ENCODE data around the gene DHX29. TPM values are rescaled to one million over a fixed set of nuclear protein-coding genes. Genes with fewer than 3 reads are reported as not detected.

Gene DHX29
- polyA plus RNA-seq, 3 donors: 42.0 to 48.9 (median 48.6) TPM

DNA sequence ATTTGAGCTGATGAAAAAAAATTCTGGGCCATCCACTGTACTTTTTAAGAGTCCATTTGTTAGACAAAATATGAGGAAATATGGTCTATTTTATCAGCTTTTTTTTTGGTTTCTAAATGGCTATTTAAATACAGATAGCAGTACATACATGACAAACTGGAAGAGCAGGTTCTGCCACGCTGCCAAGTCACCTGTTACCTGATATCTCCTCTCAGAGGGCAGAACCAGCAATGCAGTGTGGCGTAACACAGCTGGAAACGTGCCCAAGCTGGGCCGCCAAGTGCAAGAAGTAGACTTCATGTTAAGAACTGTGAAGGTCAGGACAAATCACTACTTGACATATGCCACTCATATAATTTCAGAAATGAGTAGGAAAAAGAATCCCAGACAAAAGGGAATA, 88.5 kb downstream of the DHX29 start:
- DNase-seq (ENCODE audit: low read depth in 3 of 3, low spot score in 2 of 3): no peak

DNA sequence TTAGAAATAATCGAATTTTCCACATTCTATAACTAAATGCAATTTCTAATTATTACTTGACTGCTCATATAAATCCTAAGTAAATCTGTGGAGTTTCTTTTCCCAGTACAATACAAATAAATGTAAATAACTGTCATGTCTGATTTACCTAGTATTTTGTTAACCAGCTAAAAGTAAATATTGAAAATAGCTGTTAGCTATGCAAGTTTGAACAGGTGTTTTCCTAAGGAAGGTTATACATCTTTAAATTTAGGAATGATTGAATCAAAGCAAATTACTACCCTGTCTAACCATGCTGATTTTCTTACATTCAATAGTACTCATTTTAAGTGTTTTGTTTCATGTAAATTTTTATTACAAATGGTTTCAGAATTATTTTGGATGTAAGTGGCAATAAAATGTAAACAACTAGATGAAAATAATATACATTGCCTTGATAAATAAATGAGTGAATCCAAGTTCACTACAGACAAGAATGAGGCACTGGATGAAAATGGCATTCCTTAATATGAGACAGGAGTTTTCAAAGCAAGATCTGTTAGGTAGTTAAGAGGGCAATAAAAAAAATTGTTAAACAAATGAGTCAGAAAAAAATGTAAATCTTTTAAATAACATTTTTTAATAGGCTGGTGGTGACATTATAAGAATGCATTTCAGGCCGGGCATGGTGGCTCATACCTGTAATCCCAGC, 96.2 kb downstream of the DHX29 start:
- no peak for DNase-seq (ENCODE audit: low read depth in 3 of 3, low spot score in 2 of 3)

Other genes starting within 250 kb of the DHX29 start
- gene GZMA, start 205.0 kb downstream of the DHX29 start, polyA plus RNA-seq (ENCODE audit: insufficient read length in 3 of 3): 1 to 10 TPM in 1 of 3 donors, under 1 TPM in 2; 0.54 to 1.1 (median 0.83) TPM
- gene GPX8, start 147.5 kb downstream of the DHX29 start, polyA plus RNA-seq (ENCODE audit: insufficient read length in 3 of 3): 10 to 100 TPM; 79.3 to 84.0 (median 80.5) TPM
- under 1 TPM; 0.69 to 0.89 (median 0.87) TPM for gene CDC20B, start 134.5 kb downstream of the DHX29 start, polyA plus RNA-seq (ENCODE audit: insufficient read length in 3 of 3)
- under 1 TPM; 0.76 to 0.94 (median 0.83) TPM for gene MCIDAS, start 80.4 kb downstream of the DHX29 start, polyA plus RNA-seq (ENCODE audit: insufficient read length in 3 of 3)
- 1 to 10 TPM; 3.4 to 6.9 (median 5.8) TPM for gene CCNO, start 74.1 kb downstream of the DHX29 start, polyA plus RNA-seq (ENCODE audit: insufficient read length in 3 of 3)
- 100 to 1,000 TPM in 1 of 3 donors, 10 to 100 TPM in 2; 92.9 to 100 (median 99.5) TPM for gene MTREX, start 295 bp upstream of the DHX29 start, polyA plus RNA-seq (ENCODE audit: insufficient read length in 3 of 3)
- gene PLPP1, start 227.3 kb upstream of the DHX29 start, polyA plus RNA-seq (ENCODE audit: insufficient read length in 3 of 3): 10 to 100 TPM; 81.1 to 95.3 (median 95.2) TPM